Parathyroid adenoma (tissue), 2 donors: ENCODE data around the gene PCSK6.
"Not testable (repeated sequence)": the region's sequence is repeated elsewhere in the genome, so short reads cannot be mapped to it uniquely, and the experiment has no call there.

ENCODE experiments used
- H2AFZ ChIP-seq: fragments of 300-600 bp; sonication (generic); one replicate; pipeline ENCODE4 v1.7.0; 2017; ENCODE audit warnings: antibody characterized with exemption, mild to moderate bottlenecking
- H3K27ac ChIP-seq: fragments of 300-600 bp; sonication (generic); one replicate; pipeline ENCODE4 v1.7.0; 2017
- H3K27me3 ChIP-seq: fragments of 300-600 bp; sonication (generic); one replicate; pipeline ENCODE4 v1.7.0; 2017; ENCODE audit warnings: low read length; ENCODE audit not compliant: control insufficient read depth, insufficient read depth
- H3K36me3 ChIP-seq: fragments of 300-600 bp; sonication (generic); one replicate; pipeline ENCODE4 v1.7.0; 2017; ENCODE audit warnings: low read length; ENCODE audit not compliant: control insufficient read depth, insufficient read depth
- H3K4me1 ChIP-seq: fragments of 300-600 bp; sonication (generic); one replicate; pipeline ENCODE4 v1.7.0; 2017; ENCODE audit warnings: control low read depth
- H3K4me2 ChIP-seq: fragments of 300-600 bp; sonication (generic); one replicate; pipeline ENCODE4 v1.7.0; 2017; ENCODE audit warnings: low read length
- H3K4me3 ChIP-seq: fragments of 300-600 bp; sonication (generic); one replicate; pipeline ENCODE4 v1.7.0; 2017; ENCODE audit warnings: low read depth, low read length
- H3K79me2 ChIP-seq: fragments of 300-600 bp; sonication (generic); one replicate; pipeline ENCODE4 v1.7.0; 2017; ENCODE audit warnings: control low read depth
- H3K9ac ChIP-seq: fragments of 300-600 bp; sonication (generic); one replicate; pipeline ENCODE4 v1.7.0; 2017; ENCODE audit warnings: mild to moderate bottlenecking
- H3K9me3 ChIP-seq: fragments of 300-600 bp; sonication (generic); one replicate; pipeline ENCODE4 v1.7.0; 2017; ENCODE audit warnings: low read length; ENCODE audit not compliant: control insufficient read depth
- CTCF ChIP-seq: fragments of 300-600 bp; sonication (generic); IDR thresholded peaks from one replicate; pipeline ENCODE4 v1.7.0; 2017; ENCODE audit warnings: antibody characterized with exemption, mild to moderate bottlenecking
- donor health status: primary hyperparathyroidism.

Gene PCSK6

GRCh38 chr15:101420232-101420631 is 69.3 kb downstream of the PCSK6 start:
- no peaks in the 10 kb centered on the region for H3K79me2 ChIP-seq
- H2AFZ ChIP-seq: no peak overlapping the region
- no peak overlapping the region for H3K4me2 ChIP-seq
- H3K27me3 ChIP-seq: no peaks in the 10 kb centered on the region
- H3K9me3 ChIP-seq: no peaks in the 10 kb centered on the region
- H3K9ac ChIP-seq: no peak overlapping the region
- no peak overlapping the region for H3K27ac ChIP-seq
- H3K4me3 ChIP-seq: no peak overlapping the region
- TF ChIP-seq CTCF: no peak
- no peaks in the 10 kb centered on the region for H3K4me1 ChIP-seq
- H3K36me3 ChIP-seq: no peaks in the 10 kb centered on the region

- H3K4me3 ChIP-seq, H3K9me3 ChIP-seq, H3K27ac ChIP-seq, H3K27me3 ChIP-seq, H3K36me3 ChIP-seq, H3K79me2 ChIP-seq, H2AFZ ChIP-seq, H3K9ac ChIP-seq, H3K4me2 ChIP-seq, H3K4me1 ChIP-seq: not testable (repeated sequence)
Measured at GRCh38 chr15:101416475-101416874, 73.0 kb downstream of the PCSK6 start.

DNA sequence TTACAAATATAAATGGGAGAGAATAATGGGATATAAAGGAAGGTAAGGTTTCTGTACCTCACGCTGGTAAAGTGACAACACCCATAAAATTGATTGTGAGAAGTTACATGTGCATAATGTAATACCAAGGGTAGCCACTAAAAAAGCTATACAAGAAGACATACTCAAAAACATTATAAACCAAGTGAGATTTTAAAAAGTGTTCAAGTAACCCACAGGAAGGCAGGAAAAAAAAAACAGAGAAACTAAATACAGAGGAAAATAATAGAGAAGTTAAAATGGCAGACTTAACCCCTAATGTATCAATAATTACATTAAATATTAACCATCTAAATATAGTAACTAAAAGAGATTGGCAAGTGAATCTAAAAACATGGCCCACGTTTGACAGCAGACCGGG is 76.3 kb downstream of the PCSK6 start:
- Histone ChIP-seq H3K27me3 (no peaks in the 10 kb centered on the region), H3K4me1 (no peaks in the 10 kb centered on the region), H2AFZ (no peak overlapping the region), H3K79me2 (no peaks in the 10 kb centered on the region), H3K36me3 (no peaks in the 10 kb centered on the region), H3K9ac (no peak overlapping the region), H3K4me2 (no peak overlapping the region), H3K4me3 (no peak overlapping the region), H3K9me3 (no peaks in the 10 kb centered on the region), H3K27ac (no peak overlapping the region)
- TF ChIP-seq CTCF: no peak

- no peak for TF ChIP-seq CTCF
- Histone ChIP-seq H3K4me3 (no peak overlapping the region), H3K27ac (no peak overlapping the region), H2AFZ (no peak overlapping the region), H3K27me3 (no peaks in the 10 kb centered on the region), H3K9ac (no peak overlapping the region), H3K79me2 (no peaks in the 10 kb centered on the region), H3K4me2 (no peak overlapping the region), H3K9me3 (no peaks in the 10 kb centered on the region), H3K36me3 (no peaks in the 10 kb centered on the region), H3K4me1 (no peaks in the 10 kb centered on the region)
Measured at GRCh38 chr15:101411581-101411980, 77.9 kb downstream of the PCSK6 start.

DNA sequence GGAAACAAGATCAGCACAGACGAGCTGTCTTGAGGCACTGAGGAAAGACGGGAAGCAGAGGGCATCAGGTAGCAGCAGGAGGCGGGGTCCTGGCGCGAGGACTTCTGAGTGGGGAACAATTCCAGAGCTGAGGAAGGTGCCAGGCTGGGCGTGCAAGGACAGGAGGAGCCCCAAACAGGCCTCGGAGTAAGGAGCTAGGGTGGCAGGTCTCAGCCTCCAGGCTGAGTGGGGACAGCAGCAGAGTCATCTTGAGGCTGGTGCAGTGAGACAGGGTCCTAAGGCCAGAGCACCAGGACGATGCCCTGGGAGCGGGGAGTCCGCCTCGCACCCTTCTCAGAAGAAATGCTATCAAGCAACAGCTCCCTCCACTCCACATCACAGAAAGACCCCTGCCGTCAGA is 78.4 kb downstream of the PCSK6 start:
- no peak overlapping the region for H2AFZ ChIP-seq
- no peak overlapping the region for H3K4me2 ChIP-seq
- TF ChIP-seq CTCF: no peak
- no peak overlapping the region for H3K27ac ChIP-seq
- H3K9ac ChIP-seq: no peak overlapping the region
- H3K79me2 ChIP-seq: no peaks in the 10 kb centered on the region
- no peaks in the 10 kb centered on the region for H3K27me3 ChIP-seq
- no peaks in the 10 kb centered on the region for H3K9me3 ChIP-seq
- H3K4me3 ChIP-seq: no peak overlapping the region
- H3K4me1 ChIP-seq: no peaks in the 10 kb centered on the region
- H3K36me3 ChIP-seq: no peaks in the 10 kb centered on the region
